Right ventricle myocardium inferior (tissue), 1 donor: Measurements from ENCODE around the gene COL4A2. TPM values are rescaled to one million over a fixed set of nuclear protein-coding genes. Genes with fewer than 3 reads are reported as not detected.

Experiments
- ATAC-seq: fragments of 200-7000 bp; cut with Tn5 transposase; one replicate; pipeline ENCODE4 v1.9.1; 2020; ENCODE audit warnings: mild to moderate bottlenecking, moderate library complexity
- DNase-seq: peaks from one replicate; pipeline ENCODE4 v3.0.0; 2021; ENCODE audit errors: missing footprints
- intact Hi-C: fragments of 100-400 bp; cut with DNase I; formaldehyde crosslinking; loops from one replicate; pipeline ENCODE4 v1.11.0; 2022
- total RNA-seq: library from RNA; stranded (reverse); fragmentation: NEBNext Ultra II Directional; extraction: Animal tissue kit (Norgen Biotek cat#: 25700); gene quantifications from one replicate; pipeline ENCODE4 v1.2.1, GENCODE V29; 2021
- donor health status: DM: no; HTN: yes; CAD: no; lungs with severe emphysema.

Gene COL4A2
- total RNA-seq, 1 donor from 2014 or later, result 126 TPM

GRCh38 chr13:110285991-110286832 lies 20.9 kb upstream of the COL4A2 start:
- intact Hi-C loops, result no loop called here
- DNase-seq (no peak), ATAC-seq (no peak)

- DNase-seq (no peak), ATAC-seq (peak; percentile 55)
- intact Hi-C loops, result no loop called here
These were observed 20.0 kb upstream of the COL4A2 start for GRCh38 chr13:110286833-110287819.

GRCh38 chr13:110289174-110289573 lies 17.9 kb upstream of the COL4A2 start:
- DNase-seq (no peak), ATAC-seq (no peak)
- intact Hi-C loops, result no loop called here

GRCh38 chr13:110289661-110290060 lies 17.4 kb upstream of the COL4A2 start:
- DNase-seq, result no peak
- intact Hi-C loops, result no loop called here
- no peak for ATAC-seq

- no peak for ATAC-seq
These were observed 16.9 kb upstream of the COL4A2 start for GRCh38 chr13:110290153-110290552.

GRCh38 chr13:110290826-110291225 lies 16.3 kb upstream of the COL4A2 start:
- DNase-seq, result no peak
- no peak for ATAC-seq
- intact Hi-C loops, result no loop called here

More at GRCh38 chr13:110290153-110290552, 16.9 kb upstream of the COL4A2 start:
- intact Hi-C loops, result no loop called here
- DNase-seq, result no peak

GRCh38 chr13:110291286-110291685 lies 15.8 kb upstream of the COL4A2 start:
- no peak for ATAC-seq
- DNase-seq, result no peak
- intact Hi-C loops, result no loop called here

- ATAC-seq, result no peak
- DNase-seq, result no peak
- intact Hi-C loops, result no loop called here
These were observed 14.0 kb upstream of the COL4A2 start for GRCh38 chr13:110293037-110293436.

- DNase-seq (no peak), ATAC-seq (peak; percentile 47)
- intact Hi-C loops, result no loop called here
These were observed 13.4 kb upstream of the COL4A2 start for GRCh38 chr13:110293649-110294048.

GRCh38 chr13:110294146-110294545 lies 12.9 kb upstream of the COL4A2 start:
- peak; percentile 86 for ATAC-seq
- no peak for DNase-seq
- intact Hi-C loops, result no loop called here

- intact Hi-C loops, result no loop called here
- ATAC-seq, result no peak
- no peak for DNase-seq
These were observed 12.5 kb upstream of the COL4A2 start for GRCh38 chr13:110294622-110295021.

GRCh38 chr13:110297011-110297410 lies 10.1 kb upstream of the COL4A2 start:
- intact Hi-C loops, result no loop called here
- ATAC-seq (no peak), DNase-seq (no peak)

- intact Hi-C loops, result no loop called here
- DNase-seq (no peak), ATAC-seq (no peak)
These were observed 9.1 kb upstream of the COL4A2 start for GRCh38 chr13:110297766-110298504.

- DNase-seq (no peak), ATAC-seq (peak; percentile 15)
- intact Hi-C loops, result no loop called here
These were observed 8.4 kb upstream of the COL4A2 start for GRCh38 chr13:110298505-110299282.

GRCh38 chr13:110299283-110299840 lies 7.7 kb upstream of the COL4A2 start:
- DNase-seq (no peak), ATAC-seq (no peak)
- intact Hi-C loops, result no loop called here

- no peak for ATAC-seq
- no peak for DNase-seq
- intact Hi-C loops, result no loop called here
These were observed 6.8 kb upstream of the COL4A2 start for GRCh38 chr13:110300090-110300815.

- intact Hi-C loops, result no loop called here
- no peak for ATAC-seq
- no peak for DNase-seq
These were observed 6.0 kb upstream of the COL4A2 start for GRCh38 chr13:110301083-110301482.
